Stomach (tissue), 4 donors: Measurements from ENCODE around the gene ANKRD44.

Source experiments
- CTCF ChIP-seq, 7 experiments: fragments of 450-650 bp in 4 of 7; fragments of 200-600 bp in 3 of 7; sonication (generic) in 3 of 7; IDR thresholded peaks; one replicate each; pipeline ENCODE4 v1.5.1; 2016 to 2019; ENCODE audit warnings: antibody characterized with exemption in 7 of 7, control low read depth in 2 of 7, mild to moderate bottlenecking in 1 of 7
- EP300 ChIP-seq: sonication (generic); formaldehyde crosslinking; IDR thresholded peaks from one replicate; pipeline ENCODE4 v1.6.1; 2017; ENCODE audit warnings: antibody characterized with exemption
- POLR2A ChIP-seq, 4 donors: fragments of 450-650 bp; IDR thresholded peaks; one replicate each; pipeline ENCODE4 v1.6.1; 2016; ENCODE audit warnings: antibody characterized with exemption in 4 of 4, control low read depth in 2 of 4, mild to moderate bottlenecking in 1 of 4, moderate library complexity in 1 of 4
- POLR2AphosphoS5 ChIP-seq, 3 donors: sonication (generic); formaldehyde crosslinking; IDR thresholded peaks; one replicate each; pipeline ENCODE4 v1.6.1; 2016; ENCODE audit warnings: antibody characterized with exemption in 3 of 3

- TF ChIP-seq EP300 (no peak), CTCF (IDR thresholded peaks at IDR 0.05) (no peak), POLR2A (IDR thresholded peaks at IDR 0.05) (no peak), POLR2AphosphoS5 (IDR thresholded peaks at IDR 0.05) (no peak)
Observed at GRCh38 chr2:197058777-197059300, 251.7 kb downstream of the ANKRD44 start.
